Activated T-cell treated with anti-CD3 and anti-CD28 coated beads for 4 hours (primary cell): ENCODE results near the gene INPP5A.
"Not testable (repeated sequence)": the region's sequence is repeated elsewhere in the genome, so short reads cannot be mapped to it uniquely, and the experiment has no call there.

Source experiments
- DNase-seq: peaks from one replicate; pipeline ENCODE4 v3.0.0-alpha.2; 2020

Gene INPP5A

DNA sequence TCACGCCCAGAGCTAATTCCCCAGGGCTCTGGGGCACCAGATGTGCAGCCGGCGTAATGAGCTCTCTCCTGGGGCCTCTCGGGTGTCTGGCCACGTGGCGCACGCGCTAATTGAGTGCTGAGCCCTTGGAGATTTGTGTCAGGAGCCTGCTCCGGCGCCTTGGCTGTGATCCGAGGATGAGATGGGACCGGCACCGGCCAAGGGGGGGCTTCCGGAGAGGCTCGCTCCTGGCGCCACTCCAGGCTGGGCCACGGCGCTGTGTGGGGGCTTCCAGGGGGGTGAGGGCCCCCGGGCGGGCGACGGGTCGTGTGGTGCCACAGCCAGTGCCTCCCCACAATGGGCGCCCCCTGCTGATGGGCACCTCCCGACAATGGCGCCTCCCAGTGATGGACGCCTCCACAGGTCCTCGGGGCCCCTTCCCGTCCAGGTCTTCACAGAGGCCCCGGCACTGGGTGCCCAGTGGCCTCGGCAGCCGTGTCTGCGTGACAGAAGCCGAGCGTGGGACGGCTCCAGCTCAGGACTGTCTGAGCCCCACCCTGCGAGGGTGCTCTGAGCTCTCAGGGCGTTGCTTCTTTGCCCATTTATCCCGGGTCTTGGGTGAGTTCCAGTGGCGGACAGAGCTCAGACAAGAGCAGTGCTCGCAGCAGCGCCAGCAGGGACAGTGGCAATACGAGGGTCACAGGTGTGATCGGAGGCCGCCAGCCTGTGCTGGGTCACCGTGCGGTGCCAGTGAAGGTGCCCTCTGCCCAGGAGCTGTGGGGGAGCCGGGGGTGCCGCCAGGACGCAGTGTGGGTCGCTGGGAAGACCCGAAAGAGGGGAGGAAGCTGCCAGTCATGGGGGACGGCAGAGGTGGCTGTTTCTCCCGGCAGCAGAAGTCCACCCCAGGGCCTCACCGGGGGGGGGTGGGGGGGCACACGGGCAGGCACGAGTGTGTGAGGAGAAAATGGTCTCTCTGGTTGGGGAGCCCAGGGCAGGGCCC, 256.6 kb downstream of the INPP5A start:
- no peak for DNase-seq

DNA sequence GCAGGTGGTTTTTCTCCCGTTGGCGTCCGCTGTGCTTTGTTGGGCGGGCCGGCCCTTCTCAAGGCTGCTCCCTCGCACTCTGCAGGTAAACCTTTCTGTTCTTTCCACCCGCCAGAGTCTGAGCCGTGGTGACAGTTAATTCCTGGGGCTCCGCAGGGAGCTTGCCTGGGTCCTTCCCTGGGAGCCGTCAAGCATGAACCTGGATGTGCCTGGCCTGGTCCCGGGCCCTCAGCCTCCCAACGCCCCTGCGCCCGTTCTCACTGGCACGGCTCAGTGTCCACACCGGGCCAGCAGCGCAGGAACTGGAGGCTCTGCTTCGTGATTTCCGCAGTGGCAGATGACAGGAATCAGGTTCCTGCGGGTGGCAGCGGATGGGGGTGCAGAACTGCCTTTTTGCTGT, 259.3 kb downstream of the INPP5A start:
- DNase-seq = no peak

DNA sequence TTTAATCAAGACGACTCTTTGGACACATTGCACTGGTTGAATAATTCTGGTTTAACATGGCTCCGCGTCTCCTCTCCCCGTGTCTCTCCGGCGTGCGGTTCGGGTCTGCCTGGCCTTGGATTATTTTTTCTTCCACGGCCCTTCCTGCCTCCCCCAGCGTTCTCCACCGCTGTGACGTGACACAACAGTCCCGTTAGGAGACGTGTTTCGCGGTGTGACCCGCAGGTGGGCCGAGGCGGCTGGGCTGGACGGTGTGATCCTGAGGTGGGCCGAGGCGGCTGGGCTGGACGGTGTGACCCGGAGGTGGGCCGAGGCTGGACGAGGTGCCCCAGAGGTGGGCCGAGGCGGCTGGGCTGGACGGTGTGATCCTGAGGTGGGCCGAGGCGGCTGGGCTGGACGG, 260.4 kb downstream of the INPP5A start:
- DNase-seq = not testable (repeated sequence)

DNA sequence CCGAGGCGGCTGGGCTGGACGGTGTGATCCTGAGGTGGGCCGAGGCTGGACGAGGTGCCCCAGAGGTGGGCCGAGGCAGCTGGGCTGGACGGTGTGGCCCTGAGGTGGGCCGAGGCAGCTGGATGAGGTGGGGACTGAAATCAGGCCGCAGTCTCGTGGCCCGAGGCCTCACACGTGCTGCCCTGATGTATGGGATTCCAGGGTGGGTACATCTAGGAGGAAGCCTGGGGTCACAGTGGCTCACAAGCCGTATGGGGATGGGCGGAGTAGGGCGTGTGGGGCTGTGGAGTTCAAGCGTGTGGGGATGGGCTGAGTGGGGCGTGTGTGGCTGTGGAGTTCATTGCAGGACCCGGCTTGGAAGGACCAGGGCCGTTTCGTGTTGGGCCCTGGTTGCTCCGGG, 260.8 kb downstream of the INPP5A start:
- no peak for DNase-seq

DNA sequence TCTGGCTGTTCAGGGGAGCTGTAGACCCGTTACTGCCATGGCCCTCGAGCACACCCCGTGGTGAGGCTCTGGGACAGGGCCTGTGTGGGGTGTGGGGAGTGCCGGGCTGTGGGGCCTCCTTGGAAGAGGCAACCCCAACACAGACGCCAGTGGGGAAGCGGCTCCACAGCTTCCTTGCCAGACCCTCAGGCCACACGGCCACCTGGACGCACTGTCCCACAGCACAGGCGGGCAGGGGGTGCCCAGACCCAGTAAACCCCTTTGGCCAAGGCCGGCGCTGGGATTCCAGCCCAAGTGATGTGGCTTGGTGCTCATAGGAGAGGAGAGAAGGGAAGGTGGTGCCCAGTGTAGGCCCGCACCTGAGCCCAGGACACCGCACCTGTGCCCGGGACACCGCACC, 261.3 kb downstream of the INPP5A start:
- DNase-seq = no peak

DNA sequence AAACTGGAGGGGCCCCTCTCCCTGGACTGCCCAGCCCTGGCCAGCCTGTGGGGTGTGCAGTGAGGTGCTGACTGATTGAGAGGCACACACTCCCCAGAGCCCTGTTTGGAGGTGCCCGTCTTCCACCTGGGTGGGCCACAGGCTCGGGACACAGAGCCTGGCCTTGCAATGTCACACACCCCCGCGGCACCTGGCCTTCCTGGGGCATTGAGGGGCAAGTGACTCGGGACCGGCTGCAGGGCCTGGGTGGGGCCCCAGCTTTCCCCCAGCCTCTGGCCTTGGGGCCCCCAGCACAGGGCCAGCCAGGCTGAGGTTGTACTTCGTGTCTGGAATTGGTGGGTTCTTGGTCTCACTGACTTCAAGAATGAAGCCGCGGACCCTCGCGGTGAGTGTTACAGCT, 262.3 kb downstream of the INPP5A start:
- DNase-seq = no peak

DNA sequence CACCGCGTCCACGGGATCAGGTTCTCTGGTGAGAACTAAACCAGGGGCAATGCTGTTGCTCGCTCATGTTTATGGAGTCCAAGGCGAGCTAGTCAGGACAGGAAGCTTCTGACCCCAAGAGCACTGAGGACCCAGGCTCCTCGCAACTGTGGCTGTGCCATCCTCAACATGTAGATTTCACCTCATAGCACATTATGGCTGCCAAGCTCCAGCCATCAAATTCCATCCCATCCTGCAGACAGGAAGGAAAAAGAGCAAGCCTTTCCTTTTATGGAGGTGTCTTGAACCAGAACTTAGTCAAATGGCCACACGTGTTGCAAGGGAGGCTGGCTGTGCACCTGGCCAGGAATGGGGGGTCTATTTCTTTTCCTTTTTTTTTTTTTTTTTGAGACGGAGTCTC, 264.5 kb downstream of the INPP5A start:
- no peak for DNase-seq

DNA sequence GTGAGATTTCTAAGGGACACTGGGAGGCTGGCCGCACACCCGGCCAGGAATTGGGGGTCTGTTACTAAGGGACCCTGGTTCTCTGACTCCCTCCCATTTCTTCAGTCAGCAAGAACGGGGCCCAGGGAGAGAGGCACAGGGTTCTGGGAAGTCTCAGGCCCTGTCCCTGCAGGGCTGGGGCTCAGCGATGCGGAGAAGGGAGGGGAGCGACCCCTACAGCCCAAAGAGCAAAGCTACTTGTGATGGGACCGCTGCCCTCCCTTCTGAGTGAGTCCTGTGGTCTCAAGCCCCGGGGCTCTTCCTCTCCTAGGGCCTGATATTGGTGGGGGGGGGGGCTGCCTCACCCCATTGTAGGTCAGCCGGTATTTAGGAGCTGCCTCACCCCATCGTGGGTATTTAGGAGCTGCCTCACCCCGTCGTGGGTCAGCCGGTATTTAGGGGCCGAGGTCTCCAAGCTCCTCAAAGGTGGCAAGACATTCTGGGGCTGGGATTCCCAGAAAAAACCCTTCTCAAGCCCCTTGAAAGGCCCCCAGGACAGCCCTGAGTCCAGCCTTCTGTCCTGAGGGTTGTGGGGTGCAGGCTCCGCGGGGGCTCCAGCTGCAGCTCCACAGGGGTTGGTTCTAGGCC, 265.2 kb downstream of the INPP5A start:
- DNase-seq = no peak

DNA sequence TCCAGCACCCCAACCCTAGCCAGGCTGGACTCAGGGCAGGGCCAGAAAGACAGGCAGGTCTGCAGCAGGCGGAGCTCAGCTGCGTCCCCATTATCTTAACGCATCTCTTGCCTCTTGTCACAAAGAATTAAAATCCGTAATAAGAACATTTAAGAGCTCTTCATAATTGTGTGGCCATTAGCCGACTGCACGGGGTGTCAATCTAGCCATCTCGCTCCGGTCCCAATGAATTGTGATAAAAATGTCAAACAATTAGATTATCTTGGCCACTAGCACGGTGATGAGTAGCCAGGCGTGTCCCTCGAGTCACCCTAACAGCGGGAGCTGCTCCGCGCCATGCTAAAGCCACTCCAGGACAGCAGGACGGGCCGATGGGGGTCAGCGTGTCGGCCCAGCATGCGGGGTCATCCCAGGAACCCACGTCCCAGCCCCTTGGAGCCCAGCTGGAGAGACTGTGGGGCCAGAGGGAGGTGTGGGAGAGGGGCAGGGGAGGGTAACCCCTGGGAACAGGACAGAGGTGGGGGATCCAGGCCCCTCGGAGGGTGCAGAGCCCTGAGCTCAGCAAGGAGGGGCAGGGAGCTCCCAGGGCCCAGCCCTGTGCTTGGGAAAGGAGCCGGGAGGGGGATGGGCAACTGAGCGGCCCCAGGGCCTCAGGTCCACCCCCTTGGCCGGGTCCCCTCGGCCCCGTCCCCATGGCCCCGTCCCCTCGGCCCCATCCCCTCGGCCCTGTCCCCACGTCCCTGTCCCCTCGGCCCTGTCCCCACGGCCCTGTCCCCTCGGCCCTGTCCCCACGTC, 266.0 kb downstream of the INPP5A start:
- no peak for DNase-seq

DNA sequence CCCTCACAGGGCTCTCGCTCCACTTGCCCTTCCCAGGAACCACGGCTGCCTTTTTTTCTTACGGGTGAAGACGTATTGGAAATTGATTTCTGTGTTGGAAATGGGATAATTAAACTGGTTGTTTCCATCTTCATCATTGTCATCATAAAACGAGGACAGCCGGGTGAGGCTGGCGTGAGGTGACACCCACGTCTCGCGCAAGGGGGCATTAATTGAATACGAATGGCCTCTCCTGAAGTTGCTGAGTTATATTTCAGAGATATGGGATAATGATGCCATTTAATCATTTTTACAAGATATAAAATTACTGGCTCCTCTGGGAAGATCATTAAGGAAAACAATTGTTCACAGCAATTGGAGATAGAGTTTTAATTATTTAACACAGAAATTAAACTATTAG, 266.7 kb downstream of the INPP5A start:
- DNase-seq = no peak

DNA sequence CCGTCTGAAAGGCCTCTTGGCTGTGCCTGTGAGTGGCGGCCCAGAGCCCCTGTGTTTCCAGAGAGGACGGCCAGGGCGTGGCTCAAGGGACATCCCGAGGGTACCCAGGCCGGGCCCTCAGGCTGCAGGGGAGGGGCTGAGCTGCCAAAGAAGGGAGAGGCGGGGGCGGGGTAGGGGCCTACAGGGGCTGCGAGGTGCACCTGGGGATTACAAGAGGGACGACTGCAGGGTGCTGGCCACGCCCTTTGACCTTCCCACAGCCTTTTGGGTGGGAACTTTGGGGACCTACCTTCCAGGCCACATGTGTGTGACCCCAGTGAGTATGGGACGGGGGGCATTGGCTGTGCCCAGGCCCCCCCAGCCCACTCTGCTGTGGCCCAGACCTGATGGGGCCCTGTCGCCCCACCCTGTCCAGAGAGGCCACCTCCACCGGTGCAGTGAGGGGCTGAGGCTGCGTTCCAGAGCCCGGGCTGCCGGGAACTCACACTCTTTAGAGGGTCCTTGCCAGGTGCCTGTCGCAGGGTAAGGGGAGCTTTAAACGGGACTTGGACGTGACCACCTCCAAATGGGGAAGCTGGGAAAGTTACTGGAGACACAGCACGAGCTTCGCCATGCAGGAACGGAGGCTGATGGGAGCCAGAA, 267.3 kb downstream of the INPP5A start:
- no peak for DNase-seq

DNA sequence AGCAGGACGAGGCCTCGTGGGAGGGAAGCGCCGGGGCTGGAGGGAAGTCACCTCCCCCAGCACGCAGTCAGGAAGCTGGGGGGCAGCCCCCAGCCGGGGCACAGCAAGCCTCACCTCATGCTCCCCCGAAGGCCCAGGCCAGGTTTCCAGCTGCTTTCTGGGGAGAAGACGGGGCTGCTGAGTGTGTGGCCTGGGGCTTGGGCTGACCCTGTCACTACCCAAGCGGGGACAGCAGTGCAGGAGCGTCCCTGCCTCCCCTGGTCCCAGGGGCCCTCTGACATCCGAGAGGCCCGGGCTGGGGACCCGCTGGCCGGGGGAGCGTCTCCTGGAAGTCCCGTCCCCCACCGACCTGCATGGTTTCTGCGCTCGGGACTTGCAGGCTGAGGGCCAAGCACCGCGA, 268.0 kb downstream of the INPP5A start:
- DNase-seq = no peak

DNA sequence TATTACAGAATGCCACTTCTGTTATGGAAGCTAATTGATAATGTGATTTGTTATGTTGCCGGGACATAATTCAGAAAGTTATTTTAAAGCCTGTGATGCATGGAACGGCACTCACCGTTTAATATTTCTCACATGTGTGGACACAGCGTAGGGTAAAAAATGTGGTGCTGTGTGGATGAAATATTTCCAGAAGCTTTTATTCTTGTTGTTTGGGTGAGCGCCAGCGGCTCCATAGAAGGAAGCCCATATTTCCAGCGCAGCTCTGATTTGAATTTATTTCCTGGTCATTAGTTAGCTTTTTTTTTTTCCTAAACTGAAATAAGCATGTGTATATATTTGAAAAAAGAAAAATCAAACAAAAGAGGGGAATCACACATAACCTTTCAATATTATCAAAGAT, 268.5 kb downstream of the INPP5A start:
- DNase-seq = no peak

DNA sequence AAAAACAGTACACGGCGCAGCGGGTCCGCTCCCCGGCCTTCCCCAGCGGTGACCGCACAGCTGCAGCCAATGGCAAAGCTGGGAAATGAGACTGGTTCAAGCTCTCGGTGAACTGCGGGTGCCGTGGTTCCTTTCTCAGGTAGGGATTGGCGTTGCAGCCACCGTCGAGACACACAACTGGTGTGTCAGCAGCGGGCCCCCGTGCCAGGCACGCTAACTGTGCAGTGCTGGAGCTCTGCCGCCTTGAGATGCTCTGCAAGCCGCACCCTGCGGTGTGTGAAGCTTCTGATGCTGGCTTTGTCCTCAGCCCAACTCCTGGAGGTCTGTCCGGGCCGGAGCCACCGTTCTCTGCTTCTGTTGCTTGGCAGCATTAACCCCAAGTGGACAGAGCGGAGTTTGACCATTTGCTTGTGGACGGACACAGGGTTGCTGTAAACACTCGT, 269.0 kb downstream of the INPP5A start:
- no peak for DNase-seq

DNA sequence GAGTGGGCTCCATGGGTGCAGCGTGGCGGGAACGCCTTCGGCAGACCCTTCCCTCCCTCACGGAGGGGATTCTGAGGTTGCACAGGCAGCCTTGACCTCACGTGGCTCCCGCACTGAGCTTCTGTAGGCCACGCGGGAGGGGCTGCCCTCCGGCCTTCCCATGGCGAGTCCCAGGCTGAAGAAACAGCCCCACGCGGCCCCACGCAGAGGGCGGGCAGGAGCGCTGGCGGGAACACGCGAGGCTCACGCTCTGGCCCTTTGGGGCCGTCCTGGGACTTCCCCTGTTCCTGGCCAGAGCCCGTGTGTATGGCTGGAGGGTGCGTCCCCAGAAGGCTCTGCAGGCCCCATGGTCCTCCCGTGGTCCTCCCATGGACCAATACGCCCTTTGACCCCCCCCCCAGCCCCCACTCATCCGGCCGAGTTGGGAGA, 270.0 kb downstream of the INPP5A start:
- no peak for DNase-seq

DNA sequence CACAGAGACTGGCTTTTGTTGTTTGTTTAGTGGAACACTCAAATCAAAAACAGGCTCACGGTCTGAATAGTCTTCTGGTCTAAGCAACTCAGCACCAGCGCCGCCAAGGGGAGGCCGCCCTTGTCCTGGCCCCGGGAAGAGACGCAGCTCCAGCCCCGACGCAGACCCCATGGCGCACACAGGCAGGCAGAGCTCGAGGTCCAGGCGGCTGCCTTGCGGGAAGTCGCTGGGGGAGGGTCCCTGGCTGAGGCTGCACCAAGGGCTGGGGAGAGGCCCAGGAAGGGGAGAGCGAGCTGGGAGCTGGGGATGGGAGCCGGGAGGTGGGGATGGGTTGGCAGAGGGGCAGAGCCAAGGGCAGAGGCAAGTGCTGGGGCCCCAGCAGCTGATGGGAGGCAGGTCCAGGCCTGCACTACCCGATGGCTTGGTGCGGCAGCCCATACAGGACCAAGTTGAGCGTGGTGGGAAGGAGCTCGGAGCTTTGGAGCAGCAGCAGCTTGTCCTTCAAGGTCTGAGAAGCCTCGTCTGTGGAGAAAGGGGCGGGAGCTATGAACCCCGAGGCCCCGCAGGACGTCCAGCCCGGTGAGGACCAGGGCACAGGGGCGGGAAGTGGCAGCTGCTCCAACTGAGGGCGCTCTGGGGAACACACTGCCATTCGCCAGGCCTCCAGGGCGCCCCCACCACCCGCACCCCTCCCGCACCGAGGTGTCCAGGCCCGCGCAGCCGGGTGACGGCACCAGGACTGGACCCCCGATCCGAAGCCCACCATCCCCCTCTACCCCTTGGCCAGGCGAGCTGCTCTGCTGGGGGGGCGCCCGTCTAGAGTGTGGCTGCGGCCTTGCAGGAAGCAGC, 271.0 kb downstream of the INPP5A start:
- no peak for DNase-seq

DNA sequence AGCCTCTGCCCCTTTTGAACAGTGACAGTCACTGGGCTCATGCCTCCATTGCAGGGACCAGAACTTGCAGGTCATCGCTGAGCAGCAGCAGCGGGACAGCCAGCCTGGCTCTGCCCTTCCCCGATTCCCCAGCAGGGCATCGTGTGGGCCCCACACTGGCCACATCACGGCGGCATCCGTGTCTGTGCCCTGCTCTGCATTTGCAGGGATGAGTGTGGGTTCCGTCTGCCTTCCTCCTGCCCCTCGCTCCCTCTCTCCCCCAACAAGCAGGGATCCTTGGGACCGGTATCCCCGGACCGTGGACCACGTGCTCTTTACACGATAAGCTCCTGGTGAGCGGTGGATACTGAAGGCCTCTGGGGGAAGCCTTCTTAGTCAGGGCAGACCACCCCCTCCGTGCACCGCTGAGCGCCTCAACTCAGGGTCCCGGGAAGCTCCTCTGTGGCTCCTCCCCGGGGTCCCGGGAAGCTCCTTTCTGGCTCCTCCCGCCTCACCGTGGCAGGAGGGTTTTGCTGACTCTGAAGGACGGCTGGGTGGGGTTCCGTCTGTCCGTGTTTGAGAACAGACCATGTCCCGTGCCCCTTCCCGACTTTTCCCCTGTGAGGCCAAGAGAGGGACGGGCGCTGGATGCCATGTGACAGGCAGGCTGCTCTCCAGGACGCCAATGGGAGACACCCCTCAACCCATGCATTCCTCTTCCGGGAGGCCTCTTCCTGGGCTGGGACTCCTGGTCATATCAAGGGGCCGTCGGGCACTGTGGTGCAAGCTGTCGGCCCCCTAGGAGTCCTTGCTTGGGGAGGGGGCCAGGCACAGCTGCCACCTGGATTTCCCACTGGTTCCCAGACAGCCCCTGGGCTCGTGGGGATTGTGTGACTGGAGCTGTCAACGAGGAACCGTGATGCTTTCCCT, 271.9 kb downstream of the INPP5A start:
- no peak for DNase-seq

DNA sequence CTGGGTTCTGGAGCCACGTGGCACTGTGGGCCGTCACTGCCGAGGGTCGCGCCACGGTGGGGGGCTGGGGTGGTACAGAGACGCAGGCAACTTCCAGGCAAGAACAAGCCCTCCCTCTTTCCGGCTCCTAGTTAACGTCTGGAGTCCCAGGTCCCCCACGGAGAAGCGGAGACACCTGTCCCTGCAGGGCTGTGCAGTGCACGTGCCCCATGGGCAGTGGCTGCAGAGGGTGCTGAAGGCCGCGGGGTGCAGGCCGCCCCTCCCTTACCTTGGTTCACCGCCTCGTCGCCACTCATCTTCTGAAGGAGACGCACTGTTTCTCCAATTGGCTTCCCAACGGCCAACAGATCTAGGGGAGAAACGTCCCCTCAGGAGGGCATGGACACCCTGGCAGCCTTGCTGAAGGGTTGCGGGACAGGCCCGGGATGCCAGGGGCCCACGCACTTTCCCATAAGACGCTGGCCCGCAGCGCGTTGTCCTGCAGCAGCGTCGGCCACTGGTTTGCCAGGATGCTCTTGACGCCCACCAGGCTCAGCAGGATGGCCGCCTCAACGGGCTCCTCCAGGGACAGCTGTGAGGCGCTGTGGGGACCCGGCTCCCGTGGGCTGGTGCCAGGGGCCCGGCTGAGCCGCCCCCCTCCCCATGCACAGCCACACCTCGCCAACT, 272.7 kb downstream of the INPP5A start:
- DNase-seq = no peak

DNA sequence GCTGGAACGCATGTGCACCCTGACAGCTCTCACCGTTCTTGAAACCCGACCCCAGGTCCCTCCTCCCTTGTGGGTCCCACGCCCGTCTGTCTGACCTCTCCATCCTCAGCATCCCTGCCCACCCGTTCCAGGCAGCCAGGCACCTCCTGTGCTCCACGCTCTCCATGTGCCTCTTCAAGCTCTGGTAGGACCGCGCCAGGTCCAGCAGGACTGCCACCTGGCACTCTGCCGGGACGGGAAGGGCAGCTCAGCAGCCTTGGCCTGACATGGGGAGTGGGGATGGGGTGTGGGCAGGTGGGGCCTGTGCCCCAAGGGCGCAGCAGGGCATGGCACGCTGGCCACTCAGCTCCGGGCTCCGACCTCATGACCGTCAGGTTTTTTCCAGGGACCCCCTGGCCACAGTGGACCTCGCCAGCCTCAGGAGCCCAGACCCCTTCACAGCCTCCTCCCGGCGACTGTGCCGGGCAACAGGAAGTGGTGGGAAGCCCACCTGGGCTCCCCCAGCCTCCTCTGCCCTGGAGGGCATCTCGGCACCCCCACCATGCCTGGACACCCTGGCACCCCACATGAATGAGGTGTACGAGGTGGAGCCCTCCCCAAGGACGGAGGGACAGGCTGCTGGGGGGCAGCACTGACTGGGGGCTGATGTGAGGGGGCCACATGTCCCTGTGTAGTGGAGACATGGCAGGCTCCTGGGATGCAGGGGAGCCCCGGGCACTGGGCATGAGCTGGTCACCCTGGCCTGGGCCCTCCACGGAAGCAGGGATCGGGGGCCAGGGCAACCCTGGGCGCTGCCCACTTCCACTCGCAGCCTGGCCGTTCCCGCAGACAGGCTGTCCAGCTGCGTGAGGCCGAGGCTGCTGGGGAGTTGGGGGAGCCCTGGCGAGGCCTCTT, 273.5 kb downstream of the INPP5A start:
- no peak for DNase-seq
